Fibroblast of the conjunctiva (primary cell): ENCODE results near the gene ANAPC5.
"Not testable (repeated sequence)": the region's sequence is repeated elsewhere in the genome, so short reads cannot be mapped to it uniquely, and the experiment has no call there.

Source experiments
- DNase-seq: peaks from one replicate; pipeline ENCODE4 v3.0.0-alpha.2; 2010; ENCODE audit warnings: low read depth

Gene ANAPC5

GRCh38 chr12:121284551-121285390, 67.4 kb downstream of the ANAPC5 start:
- DNase-seq, result no peak

GRCh38 chr12:121283841-121284240, 68.4 kb downstream of the ANAPC5 start:
- DNase-seq, result no peak

GRCh38 chr12:121283388-121283787, 68.8 kb downstream of the ANAPC5 start:
- no peak for DNase-seq

DNA sequence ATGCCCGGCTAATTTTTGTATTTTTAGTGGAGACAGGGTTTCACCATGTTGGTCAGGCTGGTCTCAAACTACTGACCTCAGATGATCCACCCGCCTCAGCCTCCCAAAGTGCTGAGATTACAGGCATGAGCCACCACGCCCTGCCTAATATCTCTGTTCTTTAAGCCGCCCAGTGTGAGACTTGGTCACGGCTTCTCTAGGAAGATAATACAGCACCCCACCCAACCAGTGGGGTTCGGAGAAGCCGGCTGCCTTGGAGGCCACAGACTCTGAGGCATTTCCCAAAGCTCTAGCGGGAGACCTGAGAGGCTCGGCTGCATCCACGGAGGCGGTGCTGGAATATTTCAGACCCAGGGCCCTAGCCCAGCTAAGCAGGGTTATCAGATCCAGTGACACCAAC, 69.3 kb downstream of the ANAPC5 start:
- DNase-seq, result not testable (repeated sequence)

DNA sequence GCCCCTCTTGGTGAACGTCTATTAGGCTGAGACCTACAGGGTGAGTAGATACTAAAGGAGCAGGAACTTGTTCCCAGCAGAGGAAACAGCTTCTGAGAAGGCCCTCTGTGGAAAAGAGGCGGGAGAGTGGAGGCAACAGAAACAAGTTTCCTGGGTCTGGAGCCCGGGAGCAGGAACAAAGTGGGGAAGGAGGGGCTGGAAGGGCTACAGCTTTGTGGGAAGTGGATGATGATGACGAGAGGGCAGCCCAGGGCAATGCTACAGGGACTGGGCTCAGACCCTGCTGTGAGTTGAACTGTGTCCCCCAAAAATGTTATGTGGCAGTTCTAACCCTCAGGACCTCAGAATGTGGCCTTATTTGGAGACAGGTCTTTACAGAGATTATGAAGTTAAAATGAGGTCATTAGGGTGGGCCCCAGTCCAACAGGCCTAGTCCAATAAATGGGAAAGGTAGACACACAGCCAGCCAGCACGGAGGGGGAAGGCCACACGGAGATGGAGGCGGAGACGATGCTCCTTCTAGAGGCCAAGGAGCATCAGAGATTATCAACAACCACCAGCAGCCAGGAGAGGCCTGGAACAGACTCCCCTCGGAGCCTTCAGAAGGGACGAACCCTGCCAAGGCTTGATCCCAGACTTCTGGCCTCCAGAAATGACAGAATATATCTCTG, 70.0 kb downstream of the ANAPC5 start:
- no peak for DNase-seq

DNA sequence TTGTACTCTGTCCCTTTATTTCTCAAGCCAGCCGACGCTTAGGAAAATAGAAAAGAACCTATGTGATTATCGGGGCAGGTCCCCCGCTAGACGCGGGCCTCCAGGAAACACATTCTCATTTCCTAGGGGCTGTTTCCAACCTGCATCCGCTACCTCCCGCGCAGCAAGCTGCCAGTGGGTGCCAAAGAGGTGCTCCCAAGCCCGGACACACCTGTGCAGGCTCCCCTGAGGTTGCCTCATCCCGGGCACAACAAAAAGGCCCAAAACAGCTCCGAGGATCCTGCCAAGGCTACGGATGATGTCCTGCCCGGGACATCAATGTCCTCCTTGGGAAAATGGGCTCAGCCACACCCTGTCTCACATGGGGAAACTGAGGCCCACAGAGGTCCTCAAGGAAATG, 71.1 kb downstream of the ANAPC5 start:
- DNase-seq, result not testable (repeated sequence)

DNA sequence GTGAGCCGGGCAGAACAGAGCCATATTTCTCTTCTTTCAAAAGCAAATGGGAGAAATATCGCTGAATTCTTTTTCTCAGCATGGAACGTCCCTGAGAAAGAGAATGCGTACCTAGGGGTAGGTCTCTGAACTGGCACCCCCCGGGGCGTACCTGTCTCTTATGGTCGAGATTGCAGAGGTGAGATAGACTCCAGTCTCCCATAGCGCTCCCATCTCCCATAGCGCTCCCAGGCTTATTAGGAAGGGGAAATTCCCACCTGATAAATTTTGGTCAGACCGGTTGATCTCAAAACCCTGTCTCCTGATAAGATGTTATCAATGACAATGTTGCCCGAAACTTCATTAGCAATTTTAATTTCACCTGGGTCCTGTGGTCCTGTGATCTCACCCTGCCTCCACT, 71.7 kb downstream of the ANAPC5 start:
- not testable (repeated sequence) for DNase-seq

DNA sequence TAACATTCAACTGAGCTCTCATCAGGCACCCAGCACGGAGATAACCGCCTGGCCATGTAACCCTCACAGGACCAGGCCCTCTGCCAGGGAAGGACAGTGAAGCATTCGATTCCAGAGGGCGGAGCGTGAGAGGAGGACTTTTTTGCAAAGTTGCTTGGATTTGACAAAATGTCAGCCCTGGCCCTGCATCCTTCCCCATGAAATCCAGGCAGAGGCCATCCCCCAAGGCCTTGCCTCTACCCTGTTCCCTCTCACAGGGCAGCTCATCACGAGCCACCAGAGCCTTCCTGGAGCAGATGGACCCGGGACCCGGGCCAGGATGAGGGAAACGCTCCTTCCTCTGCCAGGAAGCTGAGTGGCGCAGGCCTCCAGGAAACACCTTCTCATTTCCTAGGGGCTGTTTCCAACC, 72.7 kb downstream of the ANAPC5 start:
- no peak for DNase-seq

GRCh38 chr12:121279071-121279375, 73.2 kb downstream of the ANAPC5 start:
- DNase-seq, result no peak

DNA sequence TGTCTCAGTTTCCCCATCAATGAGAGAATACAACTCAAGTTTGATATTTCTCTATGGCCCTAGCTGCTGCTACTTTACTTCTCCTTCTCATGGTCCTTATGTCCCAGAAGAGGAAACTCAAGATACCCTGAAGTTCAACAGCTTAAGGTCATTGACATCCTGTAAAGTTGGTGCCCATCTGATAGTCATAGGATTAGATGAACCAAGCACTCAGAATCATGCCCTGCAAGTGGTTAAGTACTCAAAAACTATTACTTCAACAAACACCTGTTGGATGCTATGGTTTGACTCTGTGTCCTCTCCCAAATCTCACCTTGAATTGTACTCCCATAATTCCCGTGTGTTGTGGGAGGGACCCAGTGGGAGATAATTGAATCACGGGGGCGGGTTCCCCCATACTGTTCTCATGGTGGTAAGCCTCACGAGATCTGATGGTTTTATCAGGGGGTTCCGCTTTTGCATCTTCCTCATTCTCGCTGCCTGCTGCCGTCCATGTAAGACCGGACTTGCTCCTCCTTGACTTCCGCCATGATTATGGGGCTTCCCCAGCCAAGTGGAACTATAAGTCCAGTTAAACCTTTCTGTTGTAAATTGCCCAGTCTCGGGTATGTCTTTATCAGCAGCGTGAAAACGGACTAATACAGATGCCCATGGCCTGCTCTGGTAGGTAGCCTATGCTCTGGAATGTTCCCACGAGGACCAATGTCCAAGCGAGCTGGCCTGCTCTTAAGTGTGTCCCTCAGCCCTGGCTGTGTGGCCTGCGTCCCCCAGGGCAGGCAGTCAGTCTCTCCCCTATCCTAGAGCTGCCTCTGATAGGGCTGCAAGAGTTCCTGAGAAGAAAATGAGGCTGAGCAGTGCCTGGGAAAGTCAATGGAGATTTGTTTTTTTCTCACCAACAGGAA, 73.8 kb downstream of the ANAPC5 start:
- DNase-seq, result no peak

DNA sequence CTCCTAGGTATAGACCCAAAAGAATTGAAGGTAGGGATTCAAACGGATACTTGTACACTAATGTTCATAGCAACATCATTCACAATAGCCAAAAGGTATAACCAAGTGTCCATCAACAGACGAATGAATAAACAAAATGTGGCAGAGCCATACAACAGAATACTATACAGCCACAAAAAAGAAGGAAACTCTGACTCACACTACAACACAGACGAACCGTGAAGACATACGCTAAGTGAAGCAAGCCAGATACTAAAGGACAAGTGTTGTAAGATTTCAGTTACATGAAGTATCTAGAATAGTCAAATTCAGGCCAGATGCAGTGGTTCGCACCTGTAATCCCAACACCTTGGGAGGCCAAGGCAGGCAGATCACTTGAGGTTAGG, 74.8 kb downstream of the ANAPC5 start:
- no peak for DNase-seq

- no peak for DNase-seq
Observed at GRCh38 chr12:121274036-121274763, 78.0 kb downstream of the ANAPC5 start.

DNA sequence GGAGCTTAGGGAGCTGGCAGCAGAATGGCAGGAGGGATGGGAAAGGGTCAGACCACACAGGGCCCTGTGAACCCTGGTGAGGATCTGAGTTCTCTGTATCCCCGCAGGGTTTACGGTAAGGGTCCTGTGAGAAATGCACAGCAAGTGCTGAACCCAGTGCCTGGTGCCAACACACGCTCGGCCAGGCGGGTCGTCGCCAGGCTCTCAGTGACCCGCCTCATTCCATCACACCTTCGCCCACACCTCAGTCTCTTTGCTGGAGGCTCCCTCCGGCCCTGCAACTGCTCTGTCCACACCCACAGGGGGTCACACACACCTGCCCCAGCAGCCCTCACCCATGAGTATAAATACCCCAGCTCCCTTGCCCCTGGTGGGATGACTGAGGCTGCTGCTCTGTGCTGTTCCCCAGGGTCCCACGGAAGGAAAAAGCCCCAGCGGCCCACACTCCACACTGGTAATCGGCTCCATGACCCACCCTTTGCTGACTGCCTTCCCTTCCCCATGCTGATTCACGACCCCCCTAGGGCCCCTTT, 78.8 kb downstream of the ANAPC5 start:
- DNase-seq, result no peak

DNA sequence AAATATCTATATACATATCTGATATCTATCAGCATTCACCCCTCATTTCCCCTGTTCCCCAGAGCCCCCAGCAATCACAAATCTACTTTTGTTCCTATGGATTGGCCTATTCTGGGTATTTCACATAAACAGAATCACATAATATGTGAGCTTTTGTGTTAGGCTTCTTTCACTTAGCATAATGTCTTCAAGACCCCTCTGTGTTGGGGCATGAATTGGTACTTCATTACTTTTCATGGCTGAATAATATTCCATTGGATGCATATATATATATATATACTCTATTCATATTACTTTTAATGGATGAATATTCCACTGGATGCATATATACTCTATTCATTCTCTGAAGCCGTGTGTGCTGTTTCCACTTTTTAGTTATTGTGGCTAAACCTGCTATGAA, 84.4 kb downstream of the ANAPC5 start:
- DNase-seq, result no peak

- DNase-seq, result no peak
Observed at GRCh38 chr12:121264951-121265515, 87.2 kb downstream of the ANAPC5 start.

DNA sequence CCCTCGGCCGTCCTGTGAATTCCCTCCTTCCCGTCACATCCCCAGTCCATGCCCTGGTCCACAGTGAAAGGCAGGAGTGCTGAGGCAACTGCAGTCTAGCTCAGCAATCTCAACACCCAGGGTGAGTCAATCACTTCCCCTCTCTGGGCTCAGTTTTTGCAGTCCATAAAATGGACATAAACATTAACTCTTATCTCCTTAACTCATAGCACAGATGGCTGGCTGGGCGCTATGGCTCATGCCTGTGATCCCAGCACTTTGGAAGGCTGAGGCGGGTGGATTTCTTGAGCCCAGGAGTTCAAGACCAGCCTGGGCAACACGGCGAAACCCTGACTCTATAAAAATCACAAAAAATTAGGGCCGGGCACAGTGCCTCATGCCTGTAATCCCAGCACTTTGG, 88.1 kb downstream of the ANAPC5 start:
- DNase-seq, result no peak

DNA sequence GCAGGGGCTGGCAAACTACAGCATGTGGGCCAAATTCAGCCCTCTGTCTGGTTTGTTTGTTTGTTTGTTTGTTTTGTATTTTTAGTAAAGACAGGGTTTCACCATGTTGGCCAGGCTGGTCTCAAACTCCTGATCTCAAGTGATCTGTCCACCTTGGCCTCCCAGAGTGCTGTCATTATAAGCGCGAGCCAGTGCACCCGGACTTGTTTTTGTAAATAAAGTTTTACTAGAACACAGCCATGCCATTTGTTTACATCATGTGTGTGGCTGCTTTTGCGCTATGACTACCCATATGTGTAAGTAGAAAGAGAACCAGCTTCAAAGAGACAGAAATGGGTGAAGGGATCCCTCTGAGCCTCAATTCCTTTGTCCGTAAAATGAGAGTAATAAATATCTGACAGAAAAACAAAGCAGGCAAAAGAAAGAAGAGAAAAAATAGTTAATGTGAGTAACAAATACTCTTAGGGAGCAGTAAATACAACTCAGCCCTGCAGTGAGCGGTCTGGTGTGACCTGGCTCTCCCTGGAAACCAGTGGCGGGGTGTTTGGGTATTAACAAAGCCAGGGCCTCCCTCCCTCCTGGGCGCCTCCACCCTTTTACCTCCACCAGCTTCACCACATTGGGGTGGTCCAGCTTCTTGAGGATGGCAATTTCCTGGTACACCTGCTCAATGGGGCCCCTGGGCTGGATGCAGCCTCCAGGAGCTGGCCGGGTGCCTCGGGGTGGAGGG, 88.8 kb downstream of the ANAPC5 start:
- DNase-seq, result no peak

DNA sequence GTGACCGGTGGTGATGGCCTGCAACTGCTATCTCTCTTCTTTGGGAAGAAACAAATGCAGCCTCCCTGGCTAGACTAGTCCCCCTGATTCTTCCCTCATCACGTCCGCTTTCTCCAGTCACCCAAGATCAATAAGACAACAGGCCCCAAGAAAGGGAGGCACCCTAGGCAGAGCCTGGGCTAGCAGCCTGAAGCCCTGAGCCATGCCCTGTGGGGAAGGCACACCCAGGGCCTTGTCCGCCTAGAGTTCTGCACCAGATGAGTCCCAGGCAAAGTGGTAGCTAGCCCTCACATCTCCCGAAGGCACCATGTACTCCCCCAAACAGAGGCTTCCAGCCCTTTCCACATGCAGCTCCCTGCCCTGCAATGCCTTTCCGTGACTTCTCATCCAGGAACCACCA, 90.8 kb downstream of the ANAPC5 start:
- DNase-seq, result no peak

- no peak for DNase-seq
Observed at GRCh38 chr12:121260091-121260490, 92.1 kb downstream of the ANAPC5 start.

DNA sequence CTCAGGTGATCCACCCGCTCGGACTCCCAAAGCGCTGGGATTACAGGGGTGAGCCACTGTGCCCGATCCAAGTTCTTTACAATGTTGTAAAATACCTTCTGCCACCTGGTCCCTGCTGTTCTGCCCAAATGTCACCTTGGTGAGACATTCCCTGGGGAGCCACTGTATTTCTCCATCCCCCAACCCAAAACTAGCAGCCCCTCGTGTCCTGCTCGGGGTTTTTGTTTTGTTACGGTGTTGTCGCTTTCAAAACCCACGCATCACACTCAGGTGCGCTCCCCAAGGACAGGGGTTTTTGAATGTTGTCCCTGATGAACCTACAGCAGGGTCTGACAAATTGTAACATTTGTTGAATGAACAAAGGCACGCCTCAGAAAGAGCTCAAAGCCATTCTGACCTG, 93.1 kb downstream of the ANAPC5 start:
- DNase-seq, result no peak
